ENCODE results near the gene HDAC3. TPM values are rescaled to one million over a fixed set of nuclear protein-coding genes. Genes with fewer than 3 reads are reported as not detected.

The HDAC3 gene
- total RNA-seq, 1 donor from 2014 or later = 87.0 TPM

DNA sequence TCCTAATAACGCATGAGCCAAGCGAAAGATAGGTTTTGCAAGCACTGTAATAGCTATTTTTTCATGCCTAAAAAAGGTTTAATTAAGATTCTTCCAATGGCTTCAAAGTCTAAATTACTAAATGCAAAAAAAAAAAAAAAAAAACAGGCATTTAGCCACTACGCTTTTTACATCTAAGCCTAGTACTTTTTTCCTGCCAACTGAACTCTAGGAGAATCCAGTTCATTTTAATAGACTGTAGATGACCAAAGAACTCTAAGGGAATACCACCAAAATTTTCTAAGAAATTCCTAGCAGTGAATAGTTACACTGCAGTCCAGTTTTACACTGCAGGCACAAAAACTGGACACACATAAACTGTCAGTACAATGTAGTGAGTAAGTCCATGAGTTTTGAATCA is 27.6 kb downstream of the HDAC3 start:
- intact Hi-C loops (cut with micrococcal nuclease) = loop anchor here (10.0 kb wide), 1 partner anchor 894 kb away; no protein-coding TSS in a partner anchor

DNA sequence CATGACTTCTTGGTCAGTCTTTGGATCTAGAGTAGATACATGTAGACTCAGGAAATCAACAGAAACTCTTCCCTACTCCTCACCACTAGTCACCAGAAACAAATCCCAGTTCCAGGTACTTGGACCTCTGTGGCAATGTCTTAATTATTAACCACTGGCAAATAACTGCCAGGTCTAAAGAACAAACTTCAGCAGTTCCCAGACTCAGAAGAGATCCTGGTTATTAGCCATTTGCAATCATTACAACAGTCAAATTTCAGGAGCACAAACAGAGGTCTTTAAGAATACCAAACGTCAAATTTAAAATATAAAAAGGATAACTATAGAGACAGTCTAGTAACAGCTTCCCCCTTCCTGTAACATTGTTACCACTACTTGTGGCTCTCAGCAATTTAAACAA is 28.1 kb downstream of the HDAC3 start:
- intact Hi-C loops (cut with micrococcal nuclease) = loop anchor here (10.0 kb wide), 1 partner anchor 894 kb away; no protein-coding TSS in a partner anchor

DNA sequence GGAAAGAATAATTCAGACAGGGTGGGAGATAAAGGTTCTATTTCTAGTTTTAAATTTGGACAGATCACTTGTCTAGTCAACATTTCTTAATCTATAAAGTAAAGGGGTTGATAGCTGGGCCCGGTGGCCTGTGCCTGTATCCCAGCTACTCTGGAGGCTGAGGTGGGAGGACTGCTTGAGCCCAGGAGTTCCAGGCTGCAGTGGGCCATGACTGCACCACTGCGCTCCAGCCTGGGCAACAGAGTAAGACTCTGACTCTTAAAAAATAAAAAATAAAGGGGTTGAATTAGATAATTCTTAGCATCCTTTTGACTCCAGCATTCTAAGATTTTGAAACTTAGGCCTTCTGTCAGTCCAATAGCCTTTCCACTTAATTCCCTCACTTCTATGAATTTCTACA is 28.6 kb downstream of the HDAC3 start:
- intact Hi-C loops (cut with micrococcal nuclease) = loop anchor here (10.0 kb wide), 1 partner anchor 893 kb away; no protein-coding TSS in a partner anchor

DNA sequence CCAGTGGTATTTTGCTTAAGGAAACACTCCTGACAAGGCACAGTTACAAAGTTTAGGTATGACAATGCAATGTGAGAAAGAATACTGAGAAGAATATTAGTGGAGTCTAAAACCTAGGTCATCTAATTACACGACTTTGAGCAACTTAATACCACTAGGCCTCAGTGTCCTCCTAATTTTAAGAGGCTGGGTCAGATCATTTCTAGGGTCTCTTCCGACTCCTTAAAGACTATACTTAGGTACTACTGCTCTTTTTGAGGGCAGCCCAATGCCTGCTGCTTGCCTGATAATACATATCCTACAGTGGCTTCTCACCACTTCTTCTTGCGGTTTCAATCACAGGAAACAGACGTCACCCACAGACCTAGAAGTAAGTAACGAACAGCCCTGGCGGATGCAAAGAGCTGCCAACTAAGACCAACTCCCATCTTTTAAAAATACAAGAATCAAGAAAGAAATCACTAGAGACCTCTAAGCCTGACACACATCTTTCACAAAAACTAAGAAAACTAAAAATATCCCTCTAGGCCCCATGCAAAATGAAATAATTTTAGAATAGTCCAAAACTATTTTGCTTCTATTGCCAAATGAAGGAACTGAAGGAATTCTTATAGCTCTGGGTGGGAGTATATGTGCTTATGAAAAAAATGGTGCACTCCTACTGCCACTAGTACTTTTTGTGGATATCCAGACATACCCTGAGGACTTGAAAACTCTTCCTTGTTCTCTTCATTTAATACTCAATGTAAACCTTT is 30.9 kb downstream of the HDAC3 start:
- intact Hi-C loops (cut with micrococcal nuclease) = loop anchor here (1.0 to 10.0 kb wide), 7 partner anchors 8 to 891 kb away; partner anchors contain the start of genes FCHSD1, HDAC3 and RELL2

DNA sequence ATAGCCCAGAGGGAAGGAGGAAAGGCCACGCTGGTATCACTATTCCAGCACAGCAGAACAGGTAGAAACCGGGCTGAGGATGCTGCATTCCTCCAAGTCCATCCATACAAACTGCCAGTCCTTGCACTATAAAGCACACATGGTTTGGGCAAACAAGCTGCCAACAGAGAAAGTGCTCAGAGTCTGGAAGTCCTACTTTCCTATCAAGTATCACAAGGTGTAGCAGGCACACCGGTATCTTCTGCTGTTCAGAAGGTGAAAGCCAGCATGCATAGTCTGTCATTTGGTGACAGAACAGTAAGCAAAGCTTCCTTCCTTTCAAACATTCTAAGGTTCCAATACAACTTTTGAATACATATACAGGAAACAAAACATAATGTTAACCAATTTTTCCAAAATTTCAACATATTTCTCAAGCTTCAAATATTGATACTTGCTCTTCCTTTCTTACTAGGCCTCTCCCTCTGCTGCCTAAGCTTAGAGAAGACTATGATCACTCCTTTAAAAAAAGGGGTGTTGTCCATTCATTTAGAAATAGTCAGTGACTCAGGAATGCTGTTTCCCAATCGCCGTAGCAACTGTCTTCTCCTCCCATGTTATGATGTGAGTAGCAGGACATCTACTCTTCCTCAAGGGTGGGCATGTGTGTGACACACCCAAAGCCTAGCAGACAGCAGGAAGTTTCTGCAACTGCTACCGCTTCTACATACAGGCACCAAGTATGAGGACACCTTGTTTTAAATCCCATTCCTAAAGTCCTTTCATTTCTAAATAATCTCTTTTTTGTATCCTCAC is 32.5 kb downstream of the HDAC3 start:
- intact Hi-C loops (cut with micrococcal nuclease) = loop anchor here (5.0 to 10.0 kb wide), 2 partner anchors 318 to 889 kb away; partner anchors contain the start of gene DELE1

DNA sequence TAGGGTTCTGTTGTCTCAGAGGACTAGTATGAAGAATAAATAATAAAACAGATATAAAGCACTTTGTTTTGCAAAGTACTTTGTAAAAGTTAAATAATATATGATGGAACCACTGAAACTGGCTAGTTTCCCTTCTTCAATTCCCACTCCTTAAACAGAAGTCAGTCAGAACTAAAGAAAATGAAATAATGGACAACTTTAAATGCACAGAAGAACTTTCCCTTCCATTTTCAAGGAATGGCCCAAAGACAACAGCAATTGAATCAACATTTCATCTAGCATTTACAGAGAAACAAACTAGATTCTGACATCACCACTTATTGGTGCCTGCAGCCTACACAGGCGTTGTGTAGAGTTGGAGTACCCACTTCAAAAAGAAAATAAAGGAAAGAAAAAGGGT is 34.0 kb downstream of the HDAC3 start:
- intact Hi-C loops (cut with micrococcal nuclease) = loop anchor here (5.0 to 10.0 kb wide), 2 partner anchors 320 to 888 kb away; partner anchors contain the start of gene DELE1

DNA sequence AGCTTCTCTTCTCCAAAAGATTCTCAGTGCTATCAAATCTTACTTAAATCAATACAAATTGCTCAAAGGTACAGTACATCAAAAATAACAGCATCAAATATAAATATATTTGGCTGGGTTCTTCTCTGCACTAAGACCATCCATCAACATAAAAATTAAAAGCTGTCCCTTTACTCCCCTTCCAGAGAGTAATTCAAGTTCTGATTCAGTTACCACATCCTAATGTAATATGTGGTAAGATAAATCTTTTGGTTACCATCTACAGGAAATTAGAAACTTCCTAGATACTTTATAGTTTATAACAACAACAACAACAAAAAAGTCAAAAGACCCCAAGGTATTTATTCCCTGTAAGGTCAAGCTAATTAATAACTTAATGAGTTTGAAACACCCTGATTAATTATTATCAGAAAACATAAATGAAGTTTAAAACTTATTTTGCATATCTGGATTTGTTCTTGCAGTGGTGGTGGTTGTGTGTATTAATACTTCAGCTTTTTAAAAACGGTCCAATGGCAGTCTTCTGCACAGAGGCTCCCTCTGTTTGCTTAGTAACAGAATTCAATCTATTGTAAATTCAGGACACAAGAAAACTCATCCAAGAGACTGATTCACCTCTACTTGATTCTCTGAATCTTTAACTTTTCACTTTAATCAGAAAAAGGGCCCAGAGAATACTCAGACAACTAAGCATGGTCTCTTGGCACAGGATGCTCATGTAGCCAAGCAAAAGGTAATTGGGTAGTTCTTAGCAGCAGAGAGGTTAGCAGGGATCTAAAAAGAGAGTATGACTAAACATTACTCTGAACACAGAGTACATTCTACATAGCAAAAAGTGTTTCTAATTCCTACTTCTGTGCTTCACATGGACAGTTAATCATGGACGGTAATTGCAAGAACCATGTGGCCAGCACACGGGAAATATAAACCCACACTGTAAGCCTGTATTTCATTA is 38.0 kb downstream of the HDAC3 start:
- intact Hi-C loops (cut with micrococcal nuclease) = no loop called here

DNA sequence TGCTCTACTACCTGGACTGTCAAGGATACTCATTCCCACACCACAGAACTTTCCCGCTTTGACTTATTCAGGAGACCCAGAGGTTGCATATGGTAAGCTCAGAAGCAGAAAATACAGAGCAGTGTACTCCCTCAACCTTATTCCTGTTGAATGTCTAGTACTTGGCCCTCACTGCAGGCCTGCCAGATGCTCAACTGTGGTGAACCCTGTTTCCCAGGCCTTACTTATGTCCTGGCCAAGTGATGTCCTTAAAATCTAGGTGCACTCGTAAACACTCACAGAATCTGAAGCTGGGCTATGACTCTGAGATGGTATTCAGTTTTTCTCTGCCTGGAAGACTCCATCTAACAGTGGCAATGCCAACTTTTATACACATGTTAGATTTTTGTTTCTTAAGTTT is 38.8 kb downstream of the HDAC3 start:
- intact Hi-C loops (cut with micrococcal nuclease) = loop anchor here (1.0 kb wide), 1 partner anchor 7 kb away; no protein-coding TSS in a partner anchor

DNA sequence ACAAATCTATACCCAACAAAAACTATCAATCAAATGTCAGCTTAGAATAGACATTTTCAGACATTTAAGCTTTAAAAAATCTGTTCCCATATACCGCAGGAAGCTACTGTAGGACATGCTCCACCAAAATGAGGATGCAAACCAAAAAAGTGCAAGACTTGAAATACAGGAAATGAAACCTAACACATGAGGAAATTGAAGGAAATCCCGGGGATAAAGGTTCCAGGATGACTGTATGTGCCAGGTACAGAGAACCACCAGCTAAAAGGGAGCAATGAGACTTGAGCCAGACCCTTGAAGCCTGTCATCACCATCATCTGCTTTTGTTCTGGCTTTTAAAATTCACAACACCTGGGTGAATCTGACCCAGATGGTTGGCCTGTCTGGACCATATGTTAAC is 39.3 kb downstream of the HDAC3 start:
- intact Hi-C loops (cut with micrococcal nuclease) = loop anchor here (1.0 kb wide), 1 partner anchor 8 kb away; no protein-coding TSS in a partner anchor

DNA sequence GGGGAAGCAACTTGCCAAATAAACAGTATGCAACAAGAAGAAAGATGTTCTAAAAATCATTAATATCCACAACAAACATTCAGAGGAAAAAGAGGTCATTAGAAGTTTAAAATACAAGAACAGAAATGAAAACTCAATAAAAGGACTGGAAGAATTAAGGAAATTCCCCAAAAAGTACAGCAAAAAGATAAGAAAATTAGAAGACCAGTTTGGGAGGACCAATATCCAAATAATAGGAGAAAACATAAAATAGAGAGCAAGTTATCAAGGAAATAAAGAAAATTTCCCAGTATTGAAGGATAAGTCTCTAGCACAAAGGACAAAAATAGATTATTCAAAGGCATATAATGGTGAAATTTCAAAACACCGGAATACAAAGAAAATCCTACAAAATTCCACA is 39.8 kb downstream of the HDAC3 start:
- intact Hi-C loops (cut with micrococcal nuclease) = loop anchor here (1.0 kb wide), 1 partner anchor 8 kb away; no protein-coding TSS in a partner anchor

DNA sequence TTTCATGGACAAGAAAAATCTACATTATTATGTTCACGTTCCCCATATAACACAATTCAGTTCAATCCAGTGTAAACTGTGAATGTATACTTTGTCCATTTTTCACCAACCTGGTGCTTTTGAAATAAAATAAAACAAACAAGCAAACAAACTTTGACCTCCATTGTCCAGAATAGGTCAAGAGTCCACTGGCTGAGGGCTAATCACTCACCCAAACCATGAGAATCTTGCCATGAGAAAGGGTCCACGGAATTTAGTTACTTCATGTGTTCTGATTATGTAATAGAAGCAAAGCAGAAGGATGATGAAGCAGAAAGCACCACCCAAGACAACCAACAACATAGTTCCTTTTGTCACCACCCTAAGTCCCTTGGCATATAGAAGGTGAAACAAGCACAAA is 46.5 kb downstream of the HDAC3 start:
- intact Hi-C loops (cut with micrococcal nuclease) = no loop called here

DNA sequence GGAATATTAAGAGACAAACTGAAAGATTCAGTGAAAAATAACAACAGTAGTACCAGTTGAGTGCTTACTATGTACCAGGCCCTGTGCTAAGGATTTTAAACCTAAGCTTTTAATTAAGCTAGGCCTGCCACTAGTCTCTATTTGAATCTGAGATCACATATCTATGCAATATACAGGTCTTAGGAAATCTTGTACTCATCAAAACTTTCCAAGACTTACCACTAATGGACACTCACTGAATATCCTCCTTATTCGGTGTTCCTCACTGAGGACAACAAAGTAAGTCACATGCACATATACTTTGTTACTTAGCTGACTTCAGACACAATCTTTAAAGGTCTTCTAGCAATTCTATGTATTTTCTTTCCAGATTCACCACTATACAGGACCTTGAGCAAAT is 50.4 kb downstream of the HDAC3 start:
- intact Hi-C loops (cut with micrococcal nuclease) = no loop called here

DNA sequence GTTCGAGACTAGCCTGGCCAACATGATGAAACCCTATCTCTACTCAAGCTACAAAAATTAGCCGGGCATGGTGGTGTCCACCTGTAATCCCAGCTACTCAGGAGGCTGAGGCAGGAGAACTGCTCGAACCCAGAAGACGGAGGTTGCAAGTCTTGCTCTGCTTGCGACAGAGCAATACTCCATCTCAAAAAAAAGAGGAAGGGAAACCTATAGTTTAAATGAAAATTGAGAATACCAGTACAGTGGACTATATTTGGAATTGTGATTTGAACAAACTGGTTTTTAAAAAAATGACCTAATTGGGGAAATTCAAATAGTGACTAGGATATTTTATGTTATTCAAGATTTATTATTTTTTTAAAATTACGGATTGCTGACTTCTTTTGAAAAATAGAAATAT is 51.1 kb downstream of the HDAC3 start:
- intact Hi-C loops (cut with micrococcal nuclease) = no loop called here

DNA sequence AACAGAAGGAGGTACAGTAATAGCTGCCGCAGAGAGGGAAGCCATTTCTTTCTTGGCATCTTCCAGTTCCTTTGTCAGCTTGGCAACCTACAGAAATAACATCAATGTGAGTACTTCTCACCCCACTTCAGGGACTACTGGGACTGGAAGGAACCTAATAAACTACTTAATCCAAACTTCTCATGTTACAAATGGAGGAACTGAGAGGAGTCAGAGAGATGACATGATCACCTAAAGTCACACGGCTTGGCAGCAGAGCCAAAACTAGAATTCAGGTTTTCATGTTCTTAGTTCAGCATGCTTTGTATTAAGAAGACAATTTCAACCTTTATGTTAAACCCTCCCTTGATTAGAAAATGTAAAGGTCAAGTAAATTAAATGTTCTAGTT is 62.5 kb downstream of the HDAC3 start:
- intact Hi-C loops (cut with micrococcal nuclease) = no loop called here

DNA sequence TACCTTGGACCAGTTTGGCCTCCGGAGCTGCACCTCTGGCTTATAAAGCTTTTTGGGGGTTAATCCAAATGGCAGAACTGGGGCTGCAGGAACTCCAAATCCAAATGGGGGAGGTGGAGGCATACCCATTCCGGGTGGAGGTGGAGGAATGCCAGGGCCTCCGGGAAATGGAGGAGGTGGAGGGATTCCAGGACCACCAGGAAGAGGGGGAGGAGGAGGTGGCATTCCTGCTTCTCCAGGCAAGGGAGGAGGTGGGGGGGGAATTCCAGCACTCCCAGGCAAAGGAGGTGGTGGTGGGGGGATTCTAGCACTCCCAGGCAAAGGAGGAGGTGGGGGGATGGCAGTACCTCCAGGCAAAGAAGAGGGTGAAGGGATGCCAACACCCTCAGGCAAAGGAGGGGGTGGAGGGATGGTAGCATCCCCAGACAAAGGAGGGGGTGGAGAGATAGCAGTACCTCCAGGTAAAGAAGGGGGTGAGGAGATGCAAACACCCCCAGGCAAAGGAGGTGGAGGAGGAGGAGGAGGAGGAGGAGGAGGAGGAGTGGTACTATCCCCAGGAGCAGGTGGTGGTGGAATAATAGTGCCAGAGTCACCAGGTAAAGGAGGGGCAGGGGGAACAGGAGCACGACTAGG is 63.0 kb downstream of the HDAC3 start:
- intact Hi-C loops (cut with micrococcal nuclease) = no loop called here

Other genes with a start within 250 kb of the HDAC3 start
- 0.17 TPM in 2 replicates for gene PCDHGB4, start 249.2 kb downstream of the HDAC3 start, total RNA-seq
- gene PCDHGA8, start 244.2 kb downstream of the HDAC3 start, total RNA-seq = 0.07 and 0.15 TPM in 2 replicates
- gene PCDHGB5, start 238.9 kb downstream of the HDAC3 start, total RNA-seq = 0.46 and 0.66 TPM in 2 replicates
- gene PCDHGA9, start 234.1 kb downstream of the HDAC3 start, total RNA-seq = 0.17 and 0.27 TPM in 2 replicates
- 0.22 and 0.37 TPM in 2 replicates for gene PCDHGB6, start 228.8 kb downstream of the HDAC3 start, total RNA-seq
- gene PCDHGA10, start 223.9 kb downstream of the HDAC3 start, total RNA-seq = 0.20 and 0.27 TPM in 2 replicates
- 0.07 and 0.29 TPM in 2 replicates for gene PCDHGB7, start 219.2 kb downstream of the HDAC3 start, total RNA-seq
- gene PCDHGA11, start 215.8 kb downstream of the HDAC3 start, total RNA-seq = 0.24 and 0.32 TPM in 2 replicates
- gene PCDHGA12, start 206.3 kb downstream of the HDAC3 start, total RNA-seq = 0.12 and 0.20 TPM in 2 replicates
- gene PCDHGC3, start 160.9 kb downstream of the HDAC3 start, total RNA-seq = 0.07 TPM in 1 of 2 replicates, not detected in the other
- gene PCDHGC4, start 151.8 kb downstream of the HDAC3 start, total RNA-seq = 0.37 TPM in 1 of 2 replicates, not detected in the other
- not detected in 2 replicates for gene PCDHGC5, start 147.8 kb downstream of the HDAC3 start, total RNA-seq
- gene DIAPH1, start 17.8 kb downstream of the HDAC3 start, total RNA-seq = 273 and 283 TPM in 2 replicates
- 18.2 and 19.3 TPM in 2 replicates for gene RELL2, start 148 bp upstream of the HDAC3 start, total RNA-seq
- gene FCHSD1, start 14.6 kb upstream of the HDAC3 start, total RNA-seq = 59.0 and 60.5 TPM in 2 replicates
- gene ARAP3, start 45.4 kb upstream of the HDAC3 start, total RNA-seq = 8.3 and 8.7 TPM in 2 replicates
- gene PCDH1, start 241.6 kb upstream of the HDAC3 start, total RNA-seq = not detected in 2 replicates

Measured in T-helper 1 cell treated with Interleukin-12 subunit alpha and Interleukin-12 subunit beta and Interleukin-4 antibody, amounts not matched to agents 30 ng/mL and 1 ng/mL, for 36 hours (primary cell).